ENCODE results near the gene NOP16.
"Not testable (repeated sequence)": the region's sequence is repeated elsewhere in the genome, so short reads cannot be mapped to it uniquely, and the experiment has no call there.

The NOP16 gene

DNA sequence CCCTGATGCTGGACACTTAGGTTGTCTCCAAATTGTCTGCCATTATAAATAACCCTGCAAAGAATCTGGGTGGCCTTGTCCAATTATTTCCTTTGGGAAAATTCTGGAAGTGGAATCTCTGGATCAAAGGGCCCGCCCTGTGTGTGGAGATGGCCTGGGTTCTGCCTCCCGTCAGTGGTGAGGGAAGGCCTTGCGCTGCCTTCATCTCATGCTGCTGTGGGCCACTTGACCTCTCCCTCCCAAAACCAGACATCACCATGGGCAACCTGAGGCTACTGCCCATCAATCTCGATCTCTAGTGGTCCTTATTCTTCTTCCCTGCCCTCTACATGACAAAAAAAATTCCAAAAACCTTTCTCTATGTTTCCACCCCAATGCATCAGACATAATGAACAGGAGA is 21.4 kb upstream of the NOP16 start:
- DNase-seq (ENCODE audit: low read depth): no peak

GRCh38 chr5:176408590-176408989 is 20.2 kb upstream of the NOP16 start:
- no peak for DNase-seq (ENCODE audit: low read depth)

DNA sequence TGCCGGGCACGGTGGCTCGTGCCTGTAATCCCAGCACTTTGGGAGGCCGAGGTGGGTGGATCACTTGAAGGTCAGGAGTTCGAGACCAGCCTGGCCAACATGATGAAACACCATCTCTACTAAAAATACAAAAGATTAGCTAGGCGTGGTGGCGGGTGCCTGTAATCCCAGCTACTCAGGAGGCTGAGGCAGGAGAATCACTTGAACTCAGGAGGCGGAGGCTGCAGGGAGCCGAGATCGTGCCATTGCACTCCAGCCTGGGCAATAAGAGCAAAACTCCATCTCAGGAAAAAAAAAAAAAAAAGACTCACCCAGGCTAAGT is 19.8 kb upstream of the NOP16 start:
- not testable (repeated sequence) for DNase-seq (ENCODE audit: low read depth)

DNA sequence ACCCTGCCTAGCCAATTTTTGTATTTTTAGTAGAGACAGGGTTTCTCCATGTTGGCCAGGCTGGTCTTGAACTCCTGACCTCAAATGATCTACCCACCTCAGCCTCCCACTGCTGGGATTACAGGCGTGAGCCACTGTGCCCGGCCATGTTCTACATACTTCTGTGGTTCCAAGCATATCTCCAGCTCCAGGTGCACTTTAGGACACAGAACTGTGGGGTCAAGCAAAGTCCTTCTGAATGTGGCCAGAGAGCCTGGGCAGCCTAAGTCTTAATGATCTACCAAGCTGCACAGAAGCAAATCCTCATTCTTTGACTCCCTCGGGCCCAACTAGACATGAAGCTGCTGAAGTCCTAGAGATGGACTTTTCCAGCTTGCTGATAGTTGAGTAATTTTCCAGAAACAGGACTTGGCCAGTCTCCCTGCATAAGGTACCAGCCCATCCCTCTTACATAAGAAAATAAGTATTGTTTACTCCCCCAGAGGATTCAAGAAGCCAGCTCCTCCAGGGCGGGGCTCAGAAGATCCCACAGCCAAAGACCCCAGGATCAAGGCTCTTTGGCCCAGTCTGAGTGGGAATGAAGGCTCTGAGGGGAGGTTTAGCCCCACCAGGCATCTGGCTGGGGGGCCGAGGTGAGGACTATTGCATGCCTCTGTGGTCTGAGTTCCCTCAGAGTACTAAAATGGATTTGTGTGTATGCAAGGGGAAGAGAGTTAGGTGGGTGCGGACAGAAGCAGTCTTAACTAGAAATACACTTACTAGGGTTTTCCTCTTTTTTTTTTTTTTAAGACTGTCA is 19.3 kb upstream of the NOP16 start:
- DNase-seq (ENCODE audit: low read depth): peak; percentile 43

DNA sequence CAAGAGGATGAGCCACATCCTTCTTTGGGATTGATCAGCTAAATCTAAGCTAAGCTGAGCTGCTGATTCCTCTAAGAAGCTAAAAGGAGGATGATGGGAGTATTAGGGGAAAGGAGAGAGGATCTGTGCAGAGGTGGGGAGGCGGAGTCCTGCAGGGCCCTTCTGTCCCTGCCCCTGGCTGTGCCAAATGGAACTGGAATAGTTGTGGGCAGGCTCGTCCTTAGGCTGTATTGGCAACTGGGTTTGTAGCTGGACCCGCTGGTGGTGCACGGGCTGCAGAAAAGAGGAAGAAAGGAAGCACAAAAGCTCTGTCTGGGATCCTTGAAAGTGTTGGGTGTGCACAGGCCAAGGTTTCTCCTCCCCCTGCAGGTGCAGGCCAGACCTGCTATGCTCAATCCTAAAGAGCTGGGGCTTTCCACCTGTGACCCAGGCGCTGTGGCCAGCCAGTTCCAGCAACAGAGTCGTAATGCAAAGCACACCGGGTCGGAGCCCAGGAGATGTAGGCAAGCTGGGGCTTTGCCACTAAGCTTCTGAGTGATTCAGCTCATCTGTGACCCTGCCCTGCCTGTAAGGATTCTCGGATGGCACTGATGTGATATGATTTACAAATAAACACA is 18.1 kb upstream of the NOP16 start:
- no peak for DNase-seq (ENCODE audit: low read depth)

- DNase-seq (ENCODE audit: low read depth): no peak
Measured at GRCh38 chr5:176405656-176406435, 17.4 kb upstream of the NOP16 start.

DNA sequence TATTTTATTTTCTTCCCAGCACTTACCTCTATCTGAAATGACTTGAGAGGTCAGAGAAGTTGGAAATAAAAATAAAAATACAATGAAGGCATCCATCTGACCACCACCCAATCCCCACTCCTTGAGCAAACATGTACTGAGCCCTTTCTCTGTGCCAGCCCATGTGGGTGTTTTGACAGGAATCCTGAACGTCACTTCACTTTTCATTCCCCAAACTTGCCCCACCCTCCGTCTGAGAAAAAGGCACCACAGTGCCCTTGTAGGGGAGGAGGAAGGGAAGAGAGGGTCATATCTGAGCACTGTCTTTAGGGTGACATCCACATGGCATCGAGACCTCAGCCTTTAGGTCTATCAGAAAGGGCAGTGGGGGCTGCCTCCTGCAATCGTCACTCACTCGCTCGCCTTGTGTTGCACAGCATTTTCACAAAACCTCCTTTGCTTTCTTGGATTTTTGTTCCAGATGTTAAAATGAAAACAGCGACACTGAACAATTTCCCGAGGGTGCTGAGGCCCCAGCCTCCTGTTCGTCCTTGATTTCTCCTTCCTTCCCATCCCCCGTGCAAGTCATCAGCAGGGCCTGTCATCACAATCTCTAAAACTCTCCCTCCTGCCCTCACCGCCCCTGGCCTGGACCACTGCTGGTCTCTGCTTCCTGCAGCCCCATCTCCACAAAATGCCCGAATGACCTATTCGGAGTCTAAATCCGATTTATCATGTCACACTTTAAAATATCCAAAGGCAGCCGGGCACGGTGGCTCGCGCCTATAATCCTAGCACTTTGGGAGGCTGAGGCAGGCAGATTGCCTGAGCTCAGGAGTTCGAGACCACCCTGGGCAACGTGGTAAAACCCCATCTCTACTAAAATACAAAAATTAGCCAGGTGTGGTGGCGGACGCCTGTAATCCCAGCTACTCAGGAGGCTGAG is 13.1 kb upstream of the NOP16 start:
- no peak for DNase-seq (ENCODE audit: low read depth)

GRCh38 chr5:176400382-176401156 is 12.2 kb upstream of the NOP16 start:
- DNase-seq (ENCODE audit: low read depth): no peak

GRCh38 chr5:176397736-176398420 is 9.5 kb upstream of the NOP16 start:
- no peak for DNase-seq (ENCODE audit: low read depth)

GRCh38 chr5:176396330-176396729 is 7.9 kb upstream of the NOP16 start:
- no peak for DNase-seq (ENCODE audit: low read depth)

DNA sequence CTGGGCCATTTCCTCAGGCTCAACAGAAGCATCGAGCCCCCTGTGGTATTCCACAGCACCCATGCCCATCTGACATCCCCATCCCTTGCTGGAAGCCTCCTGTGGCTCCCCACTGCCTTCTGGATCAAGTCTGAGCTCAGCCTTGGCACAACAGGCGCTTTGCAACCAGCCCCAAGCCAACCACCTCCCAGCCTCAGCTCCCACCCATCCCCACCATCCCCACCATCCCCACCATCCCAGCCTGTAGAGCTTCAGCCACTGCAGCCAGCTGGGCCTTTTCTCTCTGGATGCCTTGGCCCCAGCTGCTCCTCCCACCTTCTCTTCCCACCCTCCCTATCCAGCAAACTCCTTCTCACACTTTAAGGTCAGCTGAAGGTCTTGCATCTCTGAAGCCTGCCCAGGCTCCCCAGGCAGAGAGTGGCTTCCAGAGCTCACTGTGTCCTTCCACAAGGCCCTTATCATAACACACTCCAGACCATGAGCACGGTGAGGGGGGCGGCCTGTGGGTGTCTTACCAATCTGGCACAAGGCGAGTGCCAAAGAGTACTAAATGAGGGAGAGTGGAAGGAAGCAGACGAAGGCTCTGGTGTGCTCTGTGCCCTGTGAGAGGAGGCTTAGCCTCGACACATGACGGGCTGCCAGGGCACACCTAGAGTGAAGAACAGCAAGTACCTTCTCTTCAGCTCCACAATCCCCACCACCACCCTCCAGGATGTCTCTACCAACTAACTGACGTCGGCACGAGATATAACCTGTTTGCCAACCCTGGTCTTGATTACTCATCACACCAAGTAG is 6.7 kb upstream of the NOP16 start:
- no peak for DNase-seq (ENCODE audit: low read depth)

- DNase-seq (ENCODE audit: low read depth): no peak
Measured at GRCh38 chr5:176394096-176394495, 5.7 kb upstream of the NOP16 start.

GRCh38 chr5:176392526-176392925 is 4.1 kb upstream of the NOP16 start:
- DNase-seq (ENCODE audit: low read depth): no peak

DNA sequence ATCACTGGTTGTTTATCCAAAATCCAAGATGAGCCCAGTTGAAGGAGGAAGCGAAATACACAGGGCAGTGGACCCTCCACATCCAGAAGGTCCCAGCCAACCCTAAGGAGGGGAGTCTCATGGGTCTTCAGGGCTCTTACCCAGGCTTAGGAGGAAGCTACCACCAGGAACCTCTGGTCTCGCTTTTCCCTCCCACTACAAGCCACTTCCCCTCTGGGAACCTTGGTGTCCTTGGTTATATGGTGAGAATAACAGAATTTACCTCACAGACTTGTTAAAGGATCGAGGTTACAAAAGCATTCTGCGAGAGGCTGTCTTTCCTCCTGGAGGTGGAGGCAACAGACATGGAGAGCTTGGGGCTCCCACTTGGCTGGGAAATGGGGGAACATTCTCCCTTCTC is 3.6 kb upstream of the NOP16 start:
- no peak for DNase-seq (ENCODE audit: low read depth)

DNA sequence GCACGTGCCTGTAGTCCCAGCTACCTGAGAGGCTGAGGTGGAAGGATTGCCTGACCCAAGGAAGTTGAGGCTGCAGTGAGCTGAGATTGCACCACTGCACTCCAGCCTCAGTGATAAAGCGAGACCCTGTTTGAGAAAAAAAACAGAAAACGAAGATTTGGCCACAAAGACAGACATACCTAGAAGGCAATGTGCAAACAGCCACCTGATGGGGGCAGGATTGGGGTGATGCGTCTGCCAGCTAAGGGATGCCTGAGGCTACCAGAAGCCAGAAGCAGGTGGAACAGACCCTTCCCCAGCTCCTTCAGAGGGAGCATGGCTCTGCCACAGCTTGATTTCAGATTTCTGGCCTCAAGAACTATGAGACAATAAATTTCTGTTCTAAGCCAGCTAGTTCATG is 3.1 kb upstream of the NOP16 start:
- no peak for DNase-seq (ENCODE audit: low read depth)

DNA sequence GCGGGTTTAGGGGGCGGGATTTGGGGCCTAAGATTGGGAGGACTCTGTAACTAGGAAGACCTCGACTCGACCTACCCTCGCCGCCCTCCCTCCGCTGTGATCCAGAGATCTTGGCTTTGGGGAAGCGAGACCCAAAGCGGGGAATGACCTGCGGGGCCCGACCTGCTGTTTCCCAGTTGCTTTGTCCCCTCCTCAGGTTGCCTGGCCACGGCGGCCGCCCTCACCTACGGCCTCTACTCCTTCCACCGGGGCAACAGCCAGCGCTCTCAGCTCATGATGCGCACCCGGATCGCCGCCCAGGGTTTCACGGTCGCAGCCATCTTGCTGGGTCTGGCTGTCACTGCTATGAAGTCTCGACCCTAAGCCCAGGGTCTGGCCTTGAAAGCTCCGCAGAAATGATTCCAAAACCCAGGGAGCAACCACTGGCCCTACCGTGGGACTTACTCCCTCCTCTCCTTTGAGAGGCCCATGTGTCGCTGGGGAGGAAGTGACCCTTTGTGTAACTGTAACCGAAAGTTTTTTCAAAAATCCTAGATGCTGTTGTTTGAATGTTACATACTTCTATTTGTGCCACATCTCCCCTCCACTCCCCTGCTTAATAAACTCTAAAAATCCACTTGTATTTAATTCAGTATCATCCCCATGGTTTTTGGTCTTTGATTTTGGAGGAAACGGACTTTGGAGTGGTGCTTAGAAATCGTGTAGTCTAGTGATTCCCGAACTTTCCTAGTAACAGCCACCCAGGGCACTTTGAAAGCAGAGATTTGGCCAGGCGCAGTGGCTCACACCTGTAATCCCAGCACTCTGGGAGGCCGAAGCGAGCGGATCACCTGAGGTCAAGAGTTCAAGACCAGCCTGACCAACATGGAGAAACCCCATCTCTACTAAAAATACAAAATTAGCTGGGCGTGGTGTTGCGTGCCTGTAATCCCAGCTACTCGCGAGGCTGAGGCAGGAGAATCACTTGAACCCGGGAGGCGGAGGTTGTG is 1.0 kb upstream of the NOP16 start:
- DNase-seq (ENCODE audit: low read depth): no peak

GRCh38 chr5:176388003-176388443 is 375 bp downstream of the NOP16 start:
- DNase-seq (ENCODE audit: low read depth): no peak

GRCh38 chr5:176387384-176387925 is 943 bp downstream of the NOP16 start:
- no peak for DNase-seq (ENCODE audit: low read depth)

All from fibroblast of the conjunctiva (primary cell).